ENCODE data around the gene TENT4B.
A peak's percentile ranks its signal among the peaks of the same experiment; 100 is the strongest.

The TENT4B gene

GRCh38 chr16:50261707-50262235 lies 108.7 kb downstream of the TENT4B start:
- no peak for TF ChIP-seq CTCF (conservative IDR thresholded peaks at IDR 0.05; ENCODE audit: low read depth, low read length)
- no peak overlapping the region for H3K4me3 ChIP-seq (ENCODE audit: low read depth, low read length)
- DNase-seq (ENCODE audit: low read depth), result no peak

GRCh38 chr16:50263060-50263909 lies 110.2 kb downstream of the TENT4B start:
- DNase-seq (ENCODE audit: low read depth), result no peak
- TF ChIP-seq CTCF (conservative IDR thresholded peaks at IDR 0.05; ENCODE audit: low read depth, low read length), result no peak
- no peak overlapping the region for H3K4me3 ChIP-seq (ENCODE audit: low read depth, low read length)

GRCh38 chr16:50263940-50264929 lies 111.1 kb downstream of the TENT4B start:
- DNase-seq (ENCODE audit: low read depth), result no peak
- no peak overlapping the region for H3K4me3 ChIP-seq (ENCODE audit: low read depth, low read length)
- no peak for TF ChIP-seq CTCF (conservative IDR thresholded peaks at IDR 0.05; ENCODE audit: low read depth, low read length)

GRCh38 chr16:50265260-50265659 lies 112.2 kb downstream of the TENT4B start:
- H3K4me3 ChIP-seq (ENCODE audit: low read depth, low read length), result no peak overlapping the region
- TF ChIP-seq CTCF (conservative IDR thresholded peaks at IDR 0.05; ENCODE audit: low read depth, low read length), result peak; percentile 37
- no peak for DNase-seq (ENCODE audit: low read depth)

- no peak for DNase-seq (ENCODE audit: low read depth)
Observed at GRCh38 chr16:50265716-50266336, 112.7 kb downstream of the TENT4B start.

More at GRCh38 chr16:50265716-50266336, 112.7 kb downstream of the TENT4B start:
- no peak for TF ChIP-seq CTCF (conservative IDR thresholded peaks at IDR 0.05; ENCODE audit: low read depth, low read length)
- H3K4me3 ChIP-seq (ENCODE audit: low read depth, low read length), result peak overlapping the region; percentile 54

Measured in choroid plexus epithelial cell (primary cell).